H1 (cell line): ENCODE measurements around the gene C1S. TPM values are rescaled to one million over a fixed set of nuclear protein-coding genes. Genes with fewer than 3 reads are reported as not detected.

ENCODE experiments used
- CTCF ChIA-PET: fragments of 300-600 bp; sonication (Branson Sonifier 250); formaldehyde crosslinking; loops from one replicate; lab custom pipeline; 2021; ENCODE audit not compliant: partially characterized antibody; lab: Charles Lee
- POLR2A ChIA-PET: fragments of 300-600 bp; sonication (Branson Sonifier 250); formaldehyde crosslinking; loops from one replicate; lab custom pipeline; 2021; ENCODE audit warnings: inconsistent platforms; ENCODE audit not compliant: partially characterized antibody; lab: Charles Lee
- DNase-seq, 2 experiments: peaks; one replicate each; pipeline versions ENCODE4 v3.0.0 to v3.0.0-alpha.2; 2010 to 2022; ENCODE audit warnings: low spot score in 2 of 2, low read depth in 1 of 2, mixed read lengths in 1 of 2
- FAIRE-seq: peaks from 2 replicates; lab custom pipeline; 2011; peaks lifted over from hg19 to GRCh38; lab: Jason Lieb, UNC
- H2AFZ ChIP-seq: 2 replicates; pipeline ENCODE4 v1.8.1; 2012; ENCODE audit warnings: low read length, inconsistent platforms
- H2AK5ac ChIP-seq: 2 replicates; pipeline ENCODE4 v1.6.1; 2013; ENCODE audit warnings: low read depth, low read length
- H2BK120ac ChIP-seq: replicated peaks from 2 replicates; pipeline ENCODE3; 2013; ENCODE audit warnings: low read depth, low read length, inconsistent platforms
- H2BK12ac ChIP-seq: 2 replicates; pipeline ENCODE4 v1.6.1; 2013; ENCODE audit warnings: low read depth, low read length
- H2BK15ac ChIP-seq: 2 replicates; pipeline ENCODE4 v1.6.1; 2013; ENCODE audit warnings: low read length
- H2BK20ac ChIP-seq: 2 replicates; pipeline ENCODE4 v1.6.1; 2013; ENCODE audit warnings: low read length
- H2BK5ac ChIP-seq: 2 replicates; pipeline ENCODE4 v1.6.1; 2013; ENCODE audit warnings: low read depth, low read length
- H3K14ac ChIP-seq: 2 replicates; pipeline ENCODE4 v1.6.1; 2013; ENCODE audit warnings: inconsistent platforms; ENCODE audit not compliant: insufficient read length
- H3K18ac ChIP-seq: 2 replicates; pipeline ENCODE4 v1.6.1; 2013; ENCODE audit warnings: low read length; ENCODE audit errors: extremely low read depth
- H3K23ac ChIP-seq: 2 replicates; pipeline ENCODE4 v1.6.1; 2013; ENCODE audit warnings: inconsistent platforms; ENCODE audit not compliant: insufficient read length
- H3K23me2 ChIP-seq: 2 replicates; pipeline ENCODE4 v1.6.1; 2013; ENCODE audit warnings: low read depth, low read length
- H3K27ac ChIP-seq: 2 replicates; pipeline ENCODE4 v1.6.1; 2011; ENCODE audit warnings: low read depth, low read length, inconsistent platforms
- H3K27me3 ChIP-seq, 4 experiments: replicated peaks in 1 of 4; 1 replicate in 1 of 4; 2 replicates in 3 of 4; pipeline versions ENCODE4 v1.6.1 to v1.8.1; 2011 to 2013; ENCODE audit warnings: low read length in 3 of 4, mild to moderate bottlenecking in 3 of 4, inconsistent platforms in 2 of 4, mixed read lengths in 2 of 4, moderate library complexity in 1 of 4; ENCODE audit not compliant: control insufficient read depth in 3 of 4, insufficient read depth in 3 of 4; ENCODE audit errors: extremely low read depth in 1 of 4
- H3K36me3 ChIP-seq, 4 experiments: 2 replicates each; pipeline versions ENCODE4 v1.6.1 to v1.8.1; 2011 to 2013; ENCODE audit warnings: mild to moderate bottlenecking in 4 of 4, low read length in 3 of 4, moderate library complexity in 2 of 4, control low read depth in 1 of 4, inconsistent platforms in 1 of 4; ENCODE audit not compliant: insufficient read depth in 4 of 4, control insufficient read depth in 2 of 4
- H3K4ac ChIP-seq: replicated peaks from 2 replicates; pipeline ENCODE3; 2013; ENCODE audit warnings: low read length, low read depth, mixed read lengths, inconsistent platforms; ENCODE audit not compliant: insufficient read length
- H3K4me1 ChIP-seq, 4 experiments: replicated peaks in 1 of 4; 1 replicate in 1 of 4; 2 replicates in 3 of 4; pipeline versions ENCODE4 v1.6.1 to v1.8.1; 2011 to 2013; ENCODE audit warnings: low read length in 3 of 4, inconsistent platforms in 2 of 4, mixed read lengths in 1 of 4; ENCODE audit not compliant: insufficient read depth in 4 of 4, control insufficient read depth in 3 of 4
- H3K4me2 ChIP-seq, 2 experiments: 2 replicates each; pipeline versions ENCODE4 v1.6.1 to v1.8.1; 2011 to 2013; ENCODE audit warnings: low read depth in 2 of 2, low read length in 2 of 2, control low read depth in 1 of 2, inconsistent platforms in 1 of 2, mild to moderate bottlenecking in 1 of 2; ENCODE audit not compliant: insufficient read depth in 1 of 2
- H3K4me3 ChIP-seq, 4 experiments: fragments of 200-600, 300-600 bp in 1 of 4; sonication (generic), shearing (Covaris generic), sonication (Bioruptor Twin) in 1 of 4; 2 replicates each; pipeline versions ENCODE4 v1.5.1 to v1.8.1; 2011 to 2016; ENCODE audit warnings: low read length in 4 of 4, low read depth in 3 of 4, control low read depth in 2 of 4, inconsistent platforms in 2 of 4, mild to moderate bottlenecking in 2 of 4, mixed read lengths in 1 of 4, moderate library complexity in 1 of 4; ENCODE audit not compliant: insufficient read depth in 2 of 4; ENCODE audit errors: extremely low read depth in 1 of 4
- H3K56ac ChIP-seq: replicated peaks from 2 replicates; pipeline ENCODE3; 2013; ENCODE audit warnings: low read depth, mild to moderate bottlenecking, mixed read lengths, low read length, inconsistent platforms; ENCODE audit not compliant: insufficient read length
- H3K79me1 ChIP-seq: 2 replicates; pipeline ENCODE4 v1.6.1; 2013; ENCODE audit warnings: low read depth, low read length, control low read depth
- H3K79me2 ChIP-seq, 2 experiments: 2 replicates each; pipeline versions ENCODE4 v1.6.1 to v1.8.1; 2012 to 2013; ENCODE audit warnings: low read length in 2 of 2, mild to moderate bottlenecking in 2 of 2, inconsistent platforms in 1 of 2; ENCODE audit not compliant: insufficient read depth in 2 of 2, control insufficient read depth in 1 of 2
- H3K9ac ChIP-seq, 4 experiments: replicated peaks in 1 of 4; 1 replicate in 1 of 4; 2 replicates in 3 of 4; pipeline versions ENCODE4 v1.6.1 to v1.8.1; 2011 to 2013; ENCODE audit warnings: low read depth in 3 of 4, low read length in 3 of 4, control low read depth in 2 of 4, mild to moderate bottlenecking in 2 of 4, moderate library complexity in 2 of 4, inconsistent platforms in 1 of 4; ENCODE audit errors: extremely low read depth in 1 of 4
- H3K9me3 ChIP-seq, 2 experiments: 2 replicates each; pipeline versions ENCODE4 v1.6.1 to v1.8.1; 2012 to 2013; ENCODE audit warnings: mild to moderate bottlenecking in 2 of 2, moderate library complexity in 2 of 2, control low read depth in 1 of 2, inconsistent platforms in 1 of 2, low read depth in 1 of 2, low read length in 1 of 2, mixed read lengths in 1 of 2; ENCODE audit not compliant: insufficient read depth in 2 of 2
- H4K20me1 ChIP-seq, 2 experiments: replicated peaks in 1 of 2; 2 replicates each; pipeline versions ENCODE3 to v1.8.1; 2011 to 2013; ENCODE audit warnings: inconsistent platforms in 2 of 2, low read length in 2 of 2, mild to moderate bottlenecking in 1 of 2; ENCODE audit not compliant: insufficient read depth in 2 of 2, control insufficient read depth in 1 of 2
- H4K5ac ChIP-seq: 2 replicates; pipeline ENCODE4 v1.6.1; 2013; ENCODE audit warnings: low read length, low read depth, mixed read lengths, inconsistent platforms; ENCODE audit not compliant: insufficient read length
- H4K8ac ChIP-seq: 2 replicates; pipeline ENCODE4 v1.8.0; 2013; ENCODE audit warnings: mild to moderate bottlenecking, moderate library complexity, low read length, inconsistent platforms; ENCODE audit not compliant: insufficient read depth; ENCODE audit errors: extremely low read depth
- H4K91ac ChIP-seq: replicated peaks from 2 replicates; pipeline ENCODE3; 2013; ENCODE audit warnings: low read length, mixed read lengths, inconsistent platforms; ENCODE audit not compliant: insufficient read length
- ASH2L ChIP-seq: fragments of 200-600, 300-600 bp; sonication (generic); IDR thresholded peaks from one replicate; pipeline ENCODE4 v1.7.1; 2017; ENCODE audit warnings: low read length
- BACH1 ChIP-seq: IDR thresholded peaks from 2 replicates; pipeline ENCODE4 v1.6.1; 2012; ENCODE audit warnings: low read length, improper control_type of control experiment
- CHD2 ChIP-seq: IDR thresholded peaks from 2 replicates; pipeline ENCODE4 v1.6.1; 2012; ENCODE audit warnings: low read length, improper control_type of control experiment
- CREB1 ChIP-seq: IDR thresholded peaks from 2 replicates; pipeline ENCODE4 v1.6.1; 2012; ENCODE audit warnings: inconsistent platforms
- FOSL1 ChIP-seq: IDR thresholded peaks from 2 replicates; pipeline ENCODE4 v1.6.1; 2011; ENCODE audit warnings: mild to moderate bottlenecking, low read depth, low read length, moderate library complexity; ENCODE audit not compliant: insufficient read depth
- GTF2F1 ChIP-seq: IDR thresholded peaks from 2 replicates; pipeline ENCODE4 v1.6.1; 2012; ENCODE audit warnings: low read depth, low read length, improper control_type of control experiment, borderline replicate concordance
- NANOG ChIP-seq: IDR thresholded peaks from 2 replicates; pipeline ENCODE4 v1.6.1; 2011; ENCODE audit warnings: low read length, low read depth, mild to moderate bottlenecking, inconsistent platforms; ENCODE audit not compliant: insufficient read depth, poor library complexity, severe bottlenecking
- POU5F1 ChIP-seq: IDR thresholded peaks from 2 replicates; pipeline ENCODE4 v1.6.1; 2011; ENCODE audit warnings: low read depth, mild to moderate bottlenecking, low read length, moderate library complexity
- RFX5 ChIP-seq: IDR thresholded peaks from 2 replicates; pipeline ENCODE4 v1.6.1; 2011; ENCODE audit warnings: low read depth, low read length, improper control_type of control experiment, borderline replicate concordance
- TBP ChIP-seq: IDR thresholded peaks from 2 replicates; pipeline ENCODE4 v1.6.1; 2011; ENCODE audit warnings: low read depth, low read length, improper control_type of control experiment
- YY1 ChIP-seq: IDR thresholded peaks from 2 replicates; pipeline ENCODE4 v1.6.1; 2011; ENCODE audit warnings: low read depth, mild to moderate bottlenecking, low read length
- ZNF274 ChIP-seq: IDR thresholded peaks from 2 replicates; pipeline ENCODE4 v1.7.0; 2012; ENCODE audit warnings: low read length, borderline replicate concordance; ENCODE audit errors: extremely low read depth
- polyA plus RNA-seq, 7 experiments: library from polyadenylated mRNA; depleted of rRNA in 3 of 7; stranded (reverse) in 5 of 7; unstranded in 2 of 7; fragments of >200 nt in 5 of 7; fragments of 200-250 nt in 2 of 7; gene quantifications; 1 replicate in 5 of 7; 2 replicates in 1 of 7; 4 replicates in 1 of 7; pipeline versions ENCODE4 v1.2.1 to v1.2.3, GENCODE V29; 2011 to 2013; ENCODE audit warnings: missing spikeins in 2 of 7, mixed read lengths in 2 of 7
- total RNA-seq: library from RNA; stranded (reverse); fragmentation: NEBNext Ultra II Directional; extraction: Animal tissue kit (Norgen Biotek cat#: 25700); gene quantifications from 2 replicates; pipeline ENCODE4 v1.2.1, GENCODE V29; 2021
- TF ChIP-seq, protein P1 (sequence below), 3 experiments: IDR thresholded peaks; 1 replicate in 2 of 3; 2 replicates in 1 of 3; pipeline versions ENCODE4 v1.5.1 to v1.6.1; 2011; ENCODE audit warnings: low read length in 3 of 3, mild to moderate bottlenecking in 3 of 3, inconsistent platforms in 2 of 3, low read depth in 1 of 3, moderate library complexity in 1 of 3; ENCODE audit not compliant: insufficient read depth in 1 of 3; ENCODE audit errors: control extremely low read depth in 1 of 3

The C1S gene
- total and polyA plus RNA-seq, 2 of the 8 experiments (the other 6 are each of a cell fraction or from before 2014, with no cell fraction given) = 4.4 to 7.3 TPM

- Histone ChIP-seq H3K18ac (no peak overlapping the region), H3K27me3 (no peaks in the 10 kb centered on the region), H2BK5ac (no peak overlapping the region), H2BK20ac (no peak overlapping the region), H3K4me1 (no peaks in the 10 kb centered on the region), H3K23me2 (peaks cover 16% of the 10 kb centered on the region; the same call in 1 of the 2 replicates), H3K36me3 (peaks cover 0 to 9% (median 3%) of the 10 kb centered on the region in 4 experiments; a peak in 2 of 8 replicates), H3K56ac (peak overlapping the region; percentile 97), H3K4ac (peak overlapping the region; percentile 53), H2BK120ac (no peak overlapping the region), H2AK5ac (no peak overlapping the region), H3K4me3 (no peak overlapping the region), H4K91ac (no peak overlapping the region), H3K4me2 (no peak overlapping the region), H2AFZ (no peak overlapping the region), H3K14ac (no peak overlapping the region), H4K5ac (no peak overlapping the region), H4K20me1 (peaks cover 0 to 14% of the 10 kb centered on the region in 2 experiments), H2BK15ac (no peak overlapping the region), H3K79me1 (no peaks in the 10 kb centered on the region), H3K27ac (no peak overlapping the region), H3K79me2 (no peaks in the 10 kb centered on the region), H4K8ac (no peak overlapping the region), H3K23ac (no peak overlapping the region), H3K9ac (no peak overlapping the region; a peak in 1 of 7 replicates), H3K9me3 (peaks cover 0 to 3% of the 10 kb centered on the region in 2 experiments; a peak in 1 of 4 replicates), H2BK12ac (no peak overlapping the region)
- ChIA-PET POLR2A (interaction anchor here (1.2 kb wide), 1 partner anchor 25 kb away, joined by 5 read pairs; no protein-coding TSS in a partner anchor), CTCF (interaction anchor here (1.0 to 1.1 kb wide), 2 partner anchors 22 to 25 kb away, joined by 3 to 4 read pairs; partner anchors contain the start of gene C1S)
- FAIRE-seq (no peak), DNase-seq (no peak)
- TF ChIP-seq TBP (no peak), FOSL1 (no peak), NANOG (no peak), YY1 (no peak), ZNF274 (no peak), RFX5 (no peak), CREB1 (no peak), ASH2L (no peak), POU5F1 (no peak), GTF2F1 (no peak), BACH1 (no peak), CHD2 (no peak)
- TF ChIP-seq, protein P1, sequence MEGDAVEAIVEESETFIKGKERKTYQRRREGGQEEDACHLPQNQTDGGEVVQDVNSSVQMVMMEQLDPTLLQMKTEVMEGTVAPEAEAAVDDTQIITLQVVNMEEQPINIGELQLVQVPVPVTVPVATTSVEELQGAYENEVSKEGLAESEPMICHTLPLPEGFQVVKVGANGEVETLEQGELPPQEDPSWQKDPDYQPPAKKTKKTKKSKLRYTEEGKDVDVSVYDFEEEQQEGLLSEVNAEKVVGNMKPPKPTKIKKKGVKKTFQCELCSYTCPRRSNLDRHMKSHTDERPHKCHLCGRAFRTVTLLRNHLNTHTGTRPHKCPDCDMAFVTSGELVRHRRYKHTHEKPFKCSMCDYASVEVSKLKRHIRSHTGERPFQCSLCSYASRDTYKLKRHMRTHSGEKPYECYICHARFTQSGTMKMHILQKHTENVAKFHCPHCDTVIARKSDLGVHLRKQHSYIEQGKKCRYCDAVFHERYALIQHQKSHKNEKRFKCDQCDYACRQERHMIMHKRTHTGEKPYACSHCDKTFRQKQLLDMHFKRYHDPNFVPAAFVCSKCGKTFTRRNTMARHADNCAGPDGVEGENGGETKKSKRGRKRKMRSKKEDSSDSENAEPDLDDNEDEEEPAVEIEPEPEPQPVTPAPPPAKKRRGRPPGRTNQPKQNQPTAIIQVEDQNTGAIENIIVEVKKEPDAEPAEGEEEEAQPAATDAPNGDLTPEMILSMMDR (IDR thresholded peaks at IDR 0.05; ENCODE audit: control extremely low read depth in 1 of 3, insufficient read depth in 1 of 3, low read depth in 1 of 3, low read length in 3 of 3) = no peak
Measured at GRCh38 chr12:7083125-7083524, 22.6 kb downstream of the C1S start.
